OCI-LY7 (cell line): Measurements from ENCODE around the gene RPS6KA5.

Experiments
- EZH2phosphoT487 ChIP-seq: fragments of 200-600 bp; sonication (generic); IDR thresholded peaks from 2 replicates; pipeline ENCODE4 v1.6.1; 2018; ENCODE audit warnings: low read depth, borderline replicate concordance, mild to moderate bottlenecking, mixed run types, antibody characterized with exemption, low read length, moderate library complexity, mixed read lengths
- TF ChIP-seq, protein P1 (sequence below): fragments of 200-600 bp; sonication (generic); conservative IDR thresholded peaks from 2 replicates; pipeline ENCODE4 v1.5.1; 2014; ENCODE audit warnings: mild to moderate bottlenecking, antibody characterized with exemption, low read length, moderate library complexity, mixed read lengths

DNA sequence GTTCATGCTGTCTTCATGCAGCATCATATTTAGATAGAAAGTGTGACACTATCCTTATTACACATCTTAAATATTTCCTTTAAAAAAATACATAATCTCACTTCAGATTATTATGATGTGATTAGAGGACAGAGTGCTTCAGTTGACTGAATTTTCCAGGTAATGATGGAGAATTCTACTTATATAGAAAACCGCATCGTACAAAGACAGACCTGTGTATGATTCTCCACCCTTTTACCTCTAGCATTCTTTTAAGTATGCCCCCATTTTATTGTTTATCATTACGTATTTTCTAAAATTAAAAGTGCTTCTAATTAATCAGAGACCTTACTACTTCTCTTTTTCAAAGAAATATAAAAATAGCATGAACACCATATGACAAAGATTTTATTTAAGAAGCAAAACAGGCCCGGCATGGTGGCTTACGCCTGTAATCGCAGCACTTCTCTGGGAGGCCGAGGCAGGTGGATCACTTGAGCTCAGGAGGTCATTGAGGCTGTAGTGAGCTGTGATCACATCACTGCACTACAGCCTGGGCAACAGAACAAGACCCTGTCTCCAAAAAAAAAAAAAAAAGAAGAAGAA, 13.9 kb downstream of the RPS6KA5 start:
- TF ChIP-seq, protein P1, sequence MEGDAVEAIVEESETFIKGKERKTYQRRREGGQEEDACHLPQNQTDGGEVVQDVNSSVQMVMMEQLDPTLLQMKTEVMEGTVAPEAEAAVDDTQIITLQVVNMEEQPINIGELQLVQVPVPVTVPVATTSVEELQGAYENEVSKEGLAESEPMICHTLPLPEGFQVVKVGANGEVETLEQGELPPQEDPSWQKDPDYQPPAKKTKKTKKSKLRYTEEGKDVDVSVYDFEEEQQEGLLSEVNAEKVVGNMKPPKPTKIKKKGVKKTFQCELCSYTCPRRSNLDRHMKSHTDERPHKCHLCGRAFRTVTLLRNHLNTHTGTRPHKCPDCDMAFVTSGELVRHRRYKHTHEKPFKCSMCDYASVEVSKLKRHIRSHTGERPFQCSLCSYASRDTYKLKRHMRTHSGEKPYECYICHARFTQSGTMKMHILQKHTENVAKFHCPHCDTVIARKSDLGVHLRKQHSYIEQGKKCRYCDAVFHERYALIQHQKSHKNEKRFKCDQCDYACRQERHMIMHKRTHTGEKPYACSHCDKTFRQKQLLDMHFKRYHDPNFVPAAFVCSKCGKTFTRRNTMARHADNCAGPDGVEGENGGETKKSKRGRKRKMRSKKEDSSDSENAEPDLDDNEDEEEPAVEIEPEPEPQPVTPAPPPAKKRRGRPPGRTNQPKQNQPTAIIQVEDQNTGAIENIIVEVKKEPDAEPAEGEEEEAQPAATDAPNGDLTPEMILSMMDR, result no peak
- no peak for TF ChIP-seq EZH2phosphoT487
